Fibroblast of lung (primary cell): Measurements from ENCODE around the gene SETBP1.

Experiments used
- CTCF ChIP-seq, 2 donors: IDR thresholded peaks in 1 of 2; conservative IDR thresholded peaks in 1 of 2; 1 replicate in 1 of 2; 2 replicates in 1 of 2; pipeline ENCODE4 v1.5.1; 2011 to 2012; ENCODE audit warnings: low read length in 2 of 2, control low read depth in 1 of 2, inconsistent platforms in 1 of 2, low read depth in 1 of 2, mild to moderate bottlenecking in 1 of 2
- EZH2 ChIP-seq: IDR thresholded peaks from 2 replicates; pipeline ENCODE4 v1.5.1; 2012; ENCODE audit warnings: low read length, control low read depth, mild to moderate bottlenecking; ENCODE audit errors: missing control alignments

GRCh38 chr18:44792456-44793061, 111.9 kb downstream of the SETBP1 start:
- TF ChIP-seq CTCF (conservative IDR thresholded peaks at IDR 0.05 in 1 of 2, IDR thresholded peaks at IDR 0.05 in 1 of 2; ENCODE audit: low read depth in 1 of 2, low read length in 2 of 2) (no peak), EZH2 (no peak)
